Measurements from ENCODE around the gene CSAD.

Gene CSAD

GRCh38 chr12:53133722-53134121 lies 47.0 kb downstream of the CSAD start:
- ATAC-seq, result no peak
- TF ChIP-seq GLIS3 (CRISPR knock-in tag; IDR thresholded peaks at IDR 0.05) (no peak), CREB5 (CRISPR knock-in tag; IDR thresholded peaks at IDR 0.05; ENCODE audit: low read depth) (no peak), ZFP3 (CRISPR knock-in tag; IDR thresholded peaks at IDR 0.05) (no peak), CSDC2 (CRISPR knock-in tag; IDR thresholded peaks at IDR 0.05) (no peak), ZNF565 (CRISPR knock-in tag; conservative IDR thresholded peaks at IDR 0.05; ENCODE audit: low read depth) (no peak), RARB (CRISPR knock-in tag; IDR thresholded peaks at IDR 0.05) (no peak), POU6F1 (CRISPR knock-in tag; IDR thresholded peaks at IDR 0.05; ENCODE audit: borderline replicate concordance, low read depth) (no peak), TOX (CRISPR knock-in tag; IDR thresholded peaks at IDR 0.05; ENCODE audit: borderline replicate concordance) (no peak), OSR1 (CRISPR knock-in tag; IDR thresholded peaks at IDR 0.05) (no peak), ISL1 (CRISPR knock-in tag; IDR thresholded peaks at IDR 0.05) (no peak), ZC3H10 (CRISPR knock-in tag; IDR thresholded peaks at IDR 0.05) (no peak), ARNTL (CRISPR knock-in tag; IDR thresholded peaks at IDR 0.05; ENCODE audit: borderline replicate concordance, low read depth) (no peak)

- ATAC-seq, result no peak
- no peak for TF ChIP-seq OSR1 (CRISPR knock-in tag; IDR thresholded peaks at IDR 0.05)
- no peak for TF ChIP-seq CREB5 (CRISPR knock-in tag; IDR thresholded peaks at IDR 0.05; ENCODE audit: low read depth)
- no peak for TF ChIP-seq GLIS3 (CRISPR knock-in tag; IDR thresholded peaks at IDR 0.05)
- TF ChIP-seq CSRNP3 (CRISPR knock-in tag; IDR thresholded peaks at IDR 0.05), result no peak
- no peak for TF ChIP-seq TOX (CRISPR knock-in tag; IDR thresholded peaks at IDR 0.05; ENCODE audit: borderline replicate concordance)
- TF ChIP-seq TSHZ2 (CRISPR knock-in tag; IDR thresholded peaks at IDR 0.05), result no peak
- no peak for TF ChIP-seq PATZ1 (CRISPR knock-in tag; IDR thresholded peaks at IDR 0.05; ENCODE audit: borderline replicate concordance)
- TF ChIP-seq ZNF8 (CRISPR knock-in tag; IDR thresholded peaks at IDR 0.05), result no peak
- TF ChIP-seq ESRRG (CRISPR knock-in tag; IDR thresholded peaks at IDR 0.05), result no peak
- TF ChIP-seq ZFP30 (CRISPR knock-in tag; IDR thresholded peaks at IDR 0.05), result no peak
- no peak for TF ChIP-seq POU6F1 (CRISPR knock-in tag; IDR thresholded peaks at IDR 0.05; ENCODE audit: borderline replicate concordance, low read depth)
- TF ChIP-seq ZNF565 (CRISPR knock-in tag; conservative IDR thresholded peaks at IDR 0.05; ENCODE audit: low read depth), result no peak
- no peak for TF ChIP-seq SNAI2 (CRISPR knock-in tag; IDR thresholded peaks at IDR 0.05)
- no peak for TF ChIP-seq ARNTL (CRISPR knock-in tag; IDR thresholded peaks at IDR 0.05; ENCODE audit: borderline replicate concordance, low read depth)
- TF ChIP-seq ZC3H10 (CRISPR knock-in tag; IDR thresholded peaks at IDR 0.05), result no peak
- no peak for TF ChIP-seq CSDC2 (CRISPR knock-in tag; IDR thresholded peaks at IDR 0.05)
- TF ChIP-seq PPARA (CRISPR knock-in tag; IDR thresholded peaks at IDR 0.05; ENCODE audit: borderline replicate concordance), result no peak
Measured at GRCh38 chr12:53131844-53132243, 48.9 kb downstream of the CSAD start.

Measured in SK-N-SH treated with all-trans-retinoic acid at 6 μM for 48 hours (cell line).